Stimulated activated CD4-positive, alpha-beta T cell treated with anti-CD3 and anti-CD28 coated beads, Interleukin-15, amount 100 ng/mL, for 1 hour (primary cell): ENCODE data around the gene WHRN.

ENCODE experiments used
- DNase-seq, 2 donors: peaks; one replicate each; pipeline ENCODE4 v3.0.0-alpha.2; 2020; ENCODE audit warnings: low read depth in 1 of 2, low spot score in 1 of 2

The WHRN gene

DNA sequence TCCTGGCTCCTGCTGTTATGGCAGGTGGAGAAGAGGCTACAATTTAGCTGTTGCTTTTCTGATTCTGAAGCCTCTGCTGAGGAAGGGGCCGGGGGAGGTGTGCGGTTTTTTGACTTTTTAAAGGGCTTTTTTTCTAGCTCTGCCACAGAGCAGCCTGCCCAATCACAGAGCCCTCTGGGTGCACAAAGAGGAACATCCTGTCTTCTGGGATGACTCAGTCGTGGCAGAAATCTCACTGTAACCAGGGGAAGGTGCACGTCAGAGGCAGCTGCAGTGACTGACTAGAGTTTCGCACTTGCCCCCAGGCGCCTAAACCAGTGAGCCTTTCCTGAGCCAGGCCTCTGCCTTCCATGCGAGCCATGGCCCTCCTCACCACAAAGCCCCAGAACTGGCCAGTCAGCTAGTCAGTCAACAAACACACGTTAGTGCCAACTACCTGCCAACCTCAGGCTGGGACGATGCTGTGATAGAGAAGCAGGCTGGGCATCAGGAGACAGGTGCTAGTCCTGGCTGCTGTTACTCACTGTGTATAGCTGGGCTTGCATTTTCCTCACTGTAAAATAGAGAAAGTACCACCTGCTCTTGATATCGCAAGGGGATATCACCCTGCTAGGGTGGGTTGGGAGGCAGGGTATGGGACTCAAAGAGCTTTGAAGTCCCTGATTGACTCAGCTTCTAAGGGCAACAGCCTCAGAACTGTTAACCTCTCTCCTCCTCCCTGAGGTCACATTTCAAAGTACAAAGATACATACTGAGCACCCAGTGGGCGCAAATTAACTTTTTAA lies 119.7 kb downstream of the WHRN start:
- DNase-seq = peak; percentile 57 to 69

DNA sequence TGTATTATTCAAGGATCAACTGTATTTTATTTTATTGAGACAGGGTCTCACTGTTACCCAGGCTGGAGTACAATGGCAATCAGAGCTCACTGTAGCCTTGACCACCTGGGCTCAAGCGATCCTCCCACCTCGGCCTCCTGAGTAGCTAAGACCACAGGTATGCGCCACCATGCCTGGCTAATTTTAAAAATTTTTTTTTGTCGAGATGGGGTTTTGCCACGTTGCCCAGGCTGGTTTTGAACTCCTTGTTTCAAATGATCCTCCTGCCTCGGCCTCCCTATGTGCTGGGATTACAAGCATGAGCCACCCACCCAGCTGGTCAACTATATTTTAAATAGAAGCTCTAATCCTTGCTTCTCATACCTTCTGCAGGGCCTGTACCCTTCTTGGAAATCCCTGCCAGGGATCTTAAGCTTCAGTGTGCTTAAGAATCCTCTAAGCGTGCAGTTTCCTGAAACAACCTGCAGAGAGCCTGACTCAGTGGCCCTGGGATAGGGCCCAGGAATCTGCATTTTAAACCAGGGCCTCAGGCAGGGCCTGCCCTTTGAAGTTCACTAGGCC lies 120.4 kb downstream of the WHRN start:
- DNase-seq = no peak

DNA sequence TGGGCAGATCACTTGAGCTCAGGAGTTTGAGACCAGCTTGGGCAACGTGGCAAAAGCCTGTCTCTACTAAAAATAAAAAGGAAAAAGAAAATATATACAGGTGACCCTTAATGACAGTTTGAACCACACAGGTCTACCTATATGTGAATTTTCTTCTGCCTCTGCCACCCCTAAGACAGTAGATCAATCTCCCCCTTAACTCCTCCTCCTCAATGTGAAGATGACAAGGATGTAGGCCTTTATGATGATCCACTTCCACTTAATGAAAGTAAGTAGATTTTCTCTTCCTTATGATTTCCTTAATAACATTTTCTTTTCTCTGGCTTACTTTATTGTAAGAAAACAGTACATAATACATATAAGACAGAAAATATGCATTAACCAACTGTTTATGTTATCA lies 120.9 kb downstream of the WHRN start:
- DNase-seq = no peak

DNA sequence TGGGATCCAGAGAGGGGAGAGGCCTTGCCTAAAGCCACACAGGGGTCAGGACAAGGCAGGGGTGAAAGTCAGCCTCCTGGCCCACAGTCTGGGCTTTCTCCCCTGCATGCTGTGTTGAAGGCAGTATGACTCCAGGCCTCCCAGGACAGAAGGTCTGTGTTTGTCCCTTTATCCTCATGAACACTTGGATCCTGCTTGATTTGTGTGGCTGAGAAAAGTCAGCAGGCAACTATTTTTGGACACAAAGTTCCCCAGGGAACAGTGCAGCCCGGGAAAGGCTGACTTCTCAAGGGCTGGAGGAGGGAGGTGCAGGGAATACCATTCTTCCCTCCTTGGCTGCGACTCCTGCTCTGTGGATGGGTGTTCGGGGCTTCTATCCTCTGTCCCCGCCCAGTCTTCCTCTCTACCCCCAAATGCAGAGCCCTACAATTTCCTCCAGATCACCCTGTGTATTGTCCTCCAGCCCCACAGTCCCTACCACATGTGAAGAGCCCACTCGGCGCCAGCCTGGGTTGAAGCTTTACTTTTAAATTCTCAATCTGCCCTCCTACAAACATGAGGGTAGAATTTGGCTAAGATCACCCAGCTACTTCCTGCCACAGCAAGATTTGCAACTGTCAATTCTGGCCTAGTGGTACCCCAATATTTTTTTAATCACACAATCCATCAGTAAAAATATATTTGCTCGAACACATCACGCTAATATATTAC lies 121.6 kb downstream of the WHRN start:
- DNase-seq = no peak

DNA sequence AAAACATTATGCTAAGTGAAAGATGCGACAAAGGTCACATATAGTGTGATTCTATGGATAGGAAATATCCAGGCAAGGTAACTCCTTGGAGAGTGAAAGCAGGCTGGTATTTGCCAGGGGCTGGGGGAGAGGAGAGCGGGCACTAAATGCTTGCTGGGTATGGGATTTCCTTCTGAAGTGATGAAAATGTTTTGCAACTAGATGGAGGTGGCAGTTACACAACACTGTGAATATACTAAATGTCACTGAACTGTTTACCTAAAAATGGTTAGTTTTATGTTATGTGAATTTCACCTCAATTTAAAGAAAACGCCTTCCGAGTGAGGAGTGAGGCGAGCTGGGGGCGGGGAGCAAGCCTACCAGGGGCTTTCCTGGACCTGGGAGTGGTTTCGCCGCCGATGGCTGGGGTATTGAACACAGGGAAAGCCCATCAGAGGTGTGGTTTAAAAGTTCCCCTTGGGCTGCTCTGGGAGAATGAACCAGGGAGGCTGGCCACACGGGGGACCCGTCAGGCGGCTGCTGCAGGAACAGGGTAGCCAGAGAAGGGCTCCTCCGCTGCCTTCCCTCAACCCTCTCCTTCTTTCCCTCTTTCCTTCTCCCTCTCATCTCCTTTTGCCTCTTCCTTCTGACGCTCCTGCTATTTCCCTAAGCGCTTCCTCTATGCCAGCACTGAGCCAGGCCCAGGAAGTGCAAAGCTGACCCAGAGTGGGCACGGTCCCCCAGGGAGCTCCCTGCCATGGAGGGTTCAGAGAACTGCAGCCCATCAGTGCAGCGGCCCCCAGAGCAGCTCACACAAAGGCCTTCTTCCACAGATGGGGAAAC lies 122.4 kb downstream of the WHRN start:
- DNase-seq = peak; percentile 41 to 68

DNA sequence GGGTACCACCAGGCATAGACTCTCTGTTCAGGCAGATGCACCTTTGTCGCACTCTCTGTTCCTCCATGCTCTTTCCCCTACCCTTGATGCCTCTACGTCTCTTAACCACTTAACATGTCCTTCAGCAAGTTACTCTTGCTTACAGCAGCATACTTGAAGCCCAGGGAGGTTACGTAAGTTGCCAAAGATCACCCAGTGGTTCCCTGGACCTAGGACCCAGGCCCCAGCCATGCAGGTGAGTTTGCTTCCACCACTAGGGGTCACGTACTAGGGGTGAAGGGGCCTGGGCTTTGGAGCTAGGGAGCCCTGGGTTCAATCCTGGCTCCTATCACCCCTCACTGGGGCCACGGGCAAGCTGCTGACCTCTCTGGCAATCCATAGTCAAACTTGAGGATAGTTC lies 126.4 kb downstream of the WHRN start:
- DNase-seq = no peak

DNA sequence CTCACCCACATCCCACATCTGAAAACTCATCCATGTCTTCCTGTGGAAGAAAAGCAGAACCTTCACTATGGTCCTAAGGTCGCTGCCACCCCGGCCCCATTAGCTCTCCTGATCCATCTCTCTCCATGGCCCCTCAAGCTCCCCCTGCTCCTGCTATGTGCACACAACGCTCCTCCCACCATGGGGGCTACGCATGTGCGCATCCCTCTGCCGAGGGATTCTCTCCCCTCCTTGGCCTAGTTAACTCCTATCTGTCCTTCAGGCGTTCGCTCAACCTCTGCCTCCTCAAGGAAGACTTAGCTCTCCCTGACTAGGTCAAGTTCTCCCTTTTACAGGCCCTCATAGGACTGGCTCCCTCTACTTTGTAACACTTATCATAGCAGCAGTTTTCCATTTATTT lies 127.3 kb downstream of the WHRN start:
- DNase-seq = no peak

DNA sequence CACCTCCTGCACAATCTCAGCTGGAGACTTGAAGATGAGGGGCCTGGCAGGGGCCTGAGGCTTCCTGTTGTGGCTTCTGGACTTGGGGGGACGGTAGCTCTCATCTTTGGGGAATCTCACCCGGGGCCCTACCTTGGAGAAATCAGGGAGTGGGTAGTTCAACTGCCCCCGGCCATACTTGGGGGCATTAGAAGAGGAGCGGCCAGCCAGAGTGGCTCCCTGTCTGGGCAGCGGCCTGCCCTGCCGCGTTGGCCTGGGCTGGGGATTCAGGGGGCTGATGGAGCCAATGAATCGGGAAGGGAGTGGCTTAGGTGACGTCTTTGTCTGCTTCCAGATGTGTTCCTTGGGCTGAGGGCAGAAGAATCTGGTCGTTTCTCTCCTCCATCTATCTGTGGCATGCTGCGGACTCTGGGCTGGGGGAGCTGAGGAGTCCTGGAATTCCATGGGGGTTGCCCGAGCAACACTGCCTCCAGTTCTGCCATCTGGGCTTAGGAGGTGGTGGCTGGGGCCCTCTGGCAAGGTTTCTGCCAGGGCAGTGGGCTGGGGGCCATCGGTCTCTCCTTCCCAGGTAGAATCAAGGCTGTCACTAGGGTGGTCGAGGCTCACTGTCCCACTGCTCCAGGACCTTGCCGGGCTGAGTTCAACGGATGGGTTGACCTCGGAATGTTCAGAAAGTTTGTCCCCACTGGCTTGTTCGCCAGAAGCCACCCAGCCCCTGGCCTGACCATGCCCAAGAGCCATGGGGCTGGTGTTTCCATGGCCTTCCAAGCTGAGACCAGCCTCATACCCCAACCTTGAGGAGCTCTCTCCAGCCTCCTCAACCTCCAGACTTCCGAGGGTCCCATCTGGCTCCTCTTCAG lies 128.5 kb downstream of the WHRN start:
- DNase-seq = no peak

DNA sequence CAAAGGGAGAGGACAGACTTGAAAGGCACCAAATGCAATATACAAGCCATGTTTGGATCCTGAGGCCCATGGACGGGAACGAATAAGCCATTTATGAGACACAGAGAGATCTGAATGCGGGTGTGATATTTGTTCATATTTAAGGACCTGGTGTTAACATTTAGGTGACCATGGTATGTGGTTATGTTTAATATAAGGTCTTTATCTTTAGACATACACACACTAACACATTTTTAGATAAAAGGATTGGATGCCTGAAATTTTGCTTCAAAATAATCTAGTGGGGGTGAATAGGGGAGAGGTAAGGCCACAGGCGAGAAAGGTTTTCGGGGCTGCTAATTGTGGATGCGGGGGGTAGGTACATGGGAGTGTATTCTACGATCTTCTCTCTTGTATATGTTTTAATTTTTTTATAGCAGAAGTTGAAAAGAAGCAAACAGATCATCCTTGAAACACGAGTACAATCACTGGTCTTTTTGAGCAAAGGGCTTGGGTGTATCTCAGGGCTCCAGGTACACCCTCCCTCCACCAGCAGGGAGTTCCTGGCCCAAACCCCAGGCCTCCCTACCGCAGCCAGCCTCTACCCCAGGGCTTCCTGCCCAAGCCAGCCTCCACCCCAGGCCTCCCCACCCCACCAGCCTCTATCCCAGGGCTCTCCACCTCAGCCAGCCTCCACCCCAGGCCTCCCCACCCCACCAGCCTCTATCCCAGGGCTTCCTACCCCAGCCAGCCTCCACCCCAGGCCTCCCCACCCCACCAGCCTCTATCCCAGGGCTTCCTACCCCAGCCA lies 129.7 kb downstream of the WHRN start:
- DNase-seq = no peak

DNA sequence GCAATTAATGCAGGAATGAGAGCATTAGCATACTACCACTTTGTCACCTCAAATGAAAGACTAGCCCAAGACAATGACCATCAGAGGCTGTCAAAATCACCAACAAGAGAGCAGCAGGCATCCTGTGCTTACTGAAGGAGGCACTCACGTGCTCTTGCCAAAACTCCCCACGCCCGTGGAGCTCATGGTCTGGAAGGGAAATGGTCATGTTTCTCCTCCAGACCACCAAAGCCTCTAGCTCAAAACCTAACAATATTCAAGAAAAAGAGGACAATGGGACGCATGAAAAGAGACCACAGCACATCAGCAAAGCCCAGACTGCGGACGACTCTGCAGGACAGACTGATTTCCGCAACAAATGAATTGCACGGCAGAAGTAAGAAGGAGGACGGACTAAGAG lies 130.3 kb downstream of the WHRN start:
- DNase-seq = no peak

DNA sequence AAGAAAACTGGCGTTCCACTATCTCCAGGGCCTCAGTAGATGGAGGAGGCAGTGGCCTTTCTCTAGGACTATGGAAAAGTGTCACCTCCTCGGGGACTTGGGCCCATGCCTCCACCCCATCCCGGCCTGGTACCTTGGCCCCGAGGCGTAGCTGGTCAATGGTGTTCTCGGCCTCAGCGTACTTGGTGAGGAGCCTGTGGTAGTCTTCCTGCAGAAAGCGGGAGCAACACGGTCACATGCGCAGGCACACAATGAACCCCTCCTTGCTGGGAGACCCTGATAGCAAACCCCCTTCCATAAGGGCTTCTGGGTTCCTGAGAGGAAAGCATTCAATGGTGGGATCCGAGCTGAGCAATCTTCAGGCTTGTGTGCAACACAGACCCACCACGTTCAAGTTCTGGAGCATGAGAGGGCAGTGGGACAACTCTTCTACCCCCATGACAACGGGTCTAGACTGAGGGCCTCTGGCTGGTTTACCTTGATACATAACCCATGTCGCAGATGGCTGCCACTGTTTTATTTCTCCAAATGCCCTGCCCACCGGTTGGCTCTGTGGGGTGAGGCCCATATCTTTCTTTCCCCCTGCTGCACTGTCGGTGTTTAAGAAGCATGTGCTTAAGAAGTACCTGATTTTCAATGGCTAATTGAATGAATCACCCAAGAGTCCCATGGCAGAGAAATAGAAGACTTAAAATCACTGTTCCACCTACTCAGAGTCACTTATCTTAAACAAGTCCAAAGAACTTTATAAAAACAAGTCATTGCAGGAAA lies 131.1 kb downstream of the WHRN start:
- no peak for DNase-seq

DNA sequence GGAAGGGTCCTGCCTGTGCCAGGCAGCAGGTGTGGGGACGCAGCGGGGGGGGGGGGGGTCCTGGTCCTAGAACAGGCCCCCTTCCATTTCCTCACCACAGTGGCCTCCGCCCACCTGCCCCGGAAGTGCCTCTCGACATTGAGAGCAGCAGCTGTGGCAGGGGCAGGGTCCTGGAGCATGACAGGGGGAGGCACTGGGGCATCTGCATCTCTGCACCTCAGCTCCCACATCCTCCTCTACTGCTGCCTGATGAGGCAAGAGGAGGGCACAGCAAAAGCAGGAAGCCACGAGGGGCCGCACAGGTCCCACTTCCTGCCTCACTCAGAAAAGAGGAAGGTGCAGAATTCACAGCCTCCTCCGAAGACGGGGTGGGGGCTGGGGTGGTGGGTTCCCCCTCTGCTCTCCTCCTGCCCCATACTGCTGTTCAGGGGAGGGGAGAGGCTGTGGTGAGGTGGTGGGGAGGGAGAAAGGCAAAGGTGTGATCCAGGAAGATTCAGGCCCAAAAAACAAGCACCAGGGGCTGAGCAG lies 132.3 kb downstream of the WHRN start:
- DNase-seq = peak; percentile 49 to 57

DNA sequence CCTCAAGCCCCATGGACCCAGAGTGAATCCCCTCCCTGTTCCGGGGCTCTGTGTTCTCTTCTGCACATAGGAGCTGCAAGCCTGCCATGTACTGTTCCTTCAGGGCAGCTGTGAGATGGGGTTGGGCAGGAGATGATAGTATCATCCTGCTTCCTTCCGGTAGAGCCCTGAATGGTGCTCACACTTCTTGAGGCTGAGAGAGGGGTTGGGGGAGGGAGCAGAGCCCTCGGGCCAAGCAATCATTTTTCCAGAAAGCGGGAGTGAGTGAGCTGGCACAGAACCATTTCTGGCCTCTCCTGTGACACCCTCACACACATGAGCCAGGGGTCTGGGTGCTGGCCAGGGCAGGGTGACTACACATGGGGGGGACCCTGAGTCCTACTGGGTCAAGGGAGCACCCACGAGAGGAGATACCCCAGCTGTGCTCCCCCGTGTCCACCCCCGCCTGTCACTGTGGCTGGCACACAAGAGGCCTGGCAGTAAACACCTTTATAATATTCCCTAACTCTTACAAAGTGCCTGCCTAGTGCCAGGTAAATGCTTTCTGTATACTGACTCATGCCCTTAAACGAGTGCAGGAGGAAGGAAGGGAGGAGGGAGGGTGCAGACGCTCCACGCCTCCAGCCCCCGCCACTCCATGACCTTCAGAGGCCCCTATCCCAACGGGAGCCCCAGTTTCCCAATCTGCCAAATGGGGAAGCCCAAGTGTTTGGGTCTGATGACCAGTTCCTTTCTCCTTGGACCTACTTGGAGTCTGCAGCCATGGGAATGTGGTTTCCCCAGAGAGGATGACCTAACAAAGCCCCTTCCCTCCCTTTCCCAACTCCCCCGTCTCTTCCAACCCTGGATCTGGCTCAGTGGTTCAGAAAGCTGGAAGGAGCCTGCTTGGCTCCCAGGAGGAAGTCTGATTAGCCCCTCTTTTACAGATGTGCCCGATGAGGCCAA lies 133.0 kb downstream of the WHRN start:
- DNase-seq = no peak

DNA sequence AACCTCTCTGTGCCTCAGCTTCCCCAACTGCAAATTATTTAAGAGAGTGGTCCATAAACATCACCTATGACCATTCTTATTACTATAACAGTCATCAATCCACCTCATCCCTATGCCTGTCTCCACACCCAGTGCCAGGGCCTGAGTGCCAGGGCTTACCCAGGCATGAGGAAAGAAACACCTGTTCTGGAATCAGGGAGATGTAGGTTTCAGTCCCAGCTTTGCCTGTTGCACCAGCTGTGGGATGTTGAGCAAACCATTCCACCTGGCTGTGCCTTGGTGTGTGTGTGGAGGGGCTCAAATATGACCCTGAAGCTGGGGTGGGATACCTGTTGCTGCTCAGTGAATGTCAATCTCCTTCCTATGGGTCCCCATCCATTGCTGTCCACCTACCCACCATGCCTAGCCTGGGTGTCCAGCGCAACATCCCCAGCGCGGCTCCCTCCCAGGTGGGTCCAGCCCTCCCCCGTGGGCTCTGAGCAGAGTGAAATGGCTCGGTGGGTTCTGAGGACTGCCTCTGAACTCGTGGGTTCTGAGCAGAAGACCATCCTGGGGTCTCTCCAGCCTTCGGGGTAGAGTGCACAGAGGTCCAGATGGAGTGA lies 133.8 kb downstream of the WHRN start:
- no peak for DNase-seq

DNA sequence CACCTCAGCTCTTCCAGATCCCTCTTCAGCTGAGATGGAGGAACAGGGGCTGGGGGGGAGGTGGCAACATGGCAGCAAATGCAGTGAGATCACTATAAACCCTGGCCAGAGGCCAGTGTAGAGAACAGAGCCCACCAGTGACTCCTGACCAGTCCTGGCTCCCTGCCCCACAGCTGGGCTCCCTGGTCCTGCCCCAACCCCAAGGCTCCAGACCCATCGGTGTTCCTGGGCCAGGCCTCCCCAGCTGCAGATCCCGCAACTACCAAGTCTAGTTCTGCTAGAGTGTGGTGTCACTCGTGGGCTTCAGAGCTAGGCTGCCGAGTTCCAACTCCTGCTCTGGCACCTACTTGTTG lies 134.3 kb downstream of the WHRN start:
- DNase-seq = no peak

DNA sequence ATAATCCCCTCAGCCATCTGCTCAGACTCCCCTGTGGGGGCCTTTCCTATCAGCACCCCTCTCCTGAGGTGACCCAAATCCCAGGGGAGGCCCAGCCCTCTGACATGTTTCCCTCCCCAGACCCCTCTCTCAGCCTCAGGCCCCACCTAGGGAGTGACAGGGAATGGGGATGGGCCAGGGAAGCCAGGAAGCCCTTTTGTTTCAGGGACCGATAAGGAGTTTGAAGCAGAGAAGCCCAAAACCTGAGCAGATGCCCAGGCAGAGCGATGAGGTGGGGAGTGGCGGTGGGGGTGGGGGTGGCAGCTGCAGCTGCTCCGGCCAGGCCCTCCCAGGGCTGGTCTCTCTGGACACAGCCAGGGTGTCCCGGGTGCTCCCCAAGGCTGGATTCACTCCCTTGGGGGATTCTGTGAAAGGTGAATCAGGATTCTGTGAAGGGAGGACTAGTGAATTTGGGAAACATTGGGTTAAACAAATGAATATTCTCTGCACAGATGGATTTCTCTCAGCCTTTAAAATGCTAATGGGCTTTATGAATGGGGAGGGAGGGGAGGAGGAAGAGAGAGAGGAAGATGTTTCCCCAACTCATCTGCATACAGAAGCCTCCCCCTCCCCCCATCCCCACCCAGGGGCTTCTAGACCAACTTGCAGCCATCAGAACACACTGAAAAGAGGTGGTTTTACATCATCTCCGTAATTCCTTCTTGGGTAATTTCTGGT lies 134.9 kb downstream of the WHRN start:
- no peak for DNase-seq
